GM11168 (cell line): ENCODE measurements around the gene OTOG.

Experiments
- in situ Hi-C: fragments of 300-500 bp; cut with MboI; formaldehyde crosslinking; loops from one replicate; pipeline ENCODE4 v1.12.0; 2022; ENCODE audit warnings: low sequenced_read_pairs; ENCODE audit not compliant: unreplicated experiment

Gene OTOG

GRCh38 chr11:17547051-17547577, at the start of gene OTOG:
Gene OTOG (plus strand): TSS chr11:17547259. CDS start chr11:17547373, 114 bp downstream.
- in situ Hi-C loops: no loop called here

- in situ Hi-C loops: no loop called here
Measured at GRCh38 chr11:17498058-17498457, 49.0 kb upstream of the OTOG start.

GRCh38 chr11:17498475-17498874, 48.6 kb upstream of the OTOG start:
- in situ Hi-C loops: no loop called here

- in situ Hi-C loops: loop anchor here (10.0 to 25.0 kb wide), 2 partner anchors 276 to 688 kb away; no protein-coding TSS in a partner anchor
Measured at GRCh38 chr11:17500673-17501072, 46.4 kb upstream of the OTOG start.

- in situ Hi-C loops: loop anchor here (10.0 to 25.0 kb wide), 2 partner anchors 278 to 690 kb away; no protein-coding TSS in a partner anchor
Measured at GRCh38 chr11:17502630-17503029, 44.4 kb upstream of the OTOG start.

- in situ Hi-C loops: loop anchor here (5.0 to 25.0 kb wide), 3 partner anchors 122 to 692 kb away; no protein-coding TSS in a partner anchor
Measured at GRCh38 chr11:17504330-17505107, 42.5 kb upstream of the OTOG start.

GRCh38 chr11:17505146-17505545, 41.9 kb upstream of the OTOG start:
- in situ Hi-C loops: loop anchor here (5.0 to 25.0 kb wide), 3 partner anchors 123 to 693 kb away; no protein-coding TSS in a partner anchor

GRCh38 chr11:17506314-17506713, 40.7 kb upstream of the OTOG start:
- in situ Hi-C loops: loop anchor here (5.0 to 25.0 kb wide), 3 partner anchors 124 to 694 kb away; no protein-coding TSS in a partner anchor

- in situ Hi-C loops: loop anchor here (5.0 to 25.0 kb wide), 3 partner anchors 125 to 695 kb away; no protein-coding TSS in a partner anchor
Measured at GRCh38 chr11:17506942-17507341, 40.1 kb upstream of the OTOG start.

GRCh38 chr11:17507773-17508172, 39.3 kb upstream of the OTOG start:
- in situ Hi-C loops: loop anchor here (5.0 to 25.0 kb wide), 3 partner anchors 125 to 695 kb away; no protein-coding TSS in a partner anchor

GRCh38 chr11:17508306-17508705, 38.8 kb upstream of the OTOG start:
- in situ Hi-C loops: loop anchor here (5.0 to 25.0 kb wide), 3 partner anchors 126 to 696 kb away; no protein-coding TSS in a partner anchor

- in situ Hi-C loops: loop anchor here (5.0 to 25.0 kb wide), 3 partner anchors 126 to 696 kb away; no protein-coding TSS in a partner anchor
Measured at GRCh38 chr11:17508791-17509190, 38.3 kb upstream of the OTOG start.

GRCh38 chr11:17510507-17511206, 36.4 kb upstream of the OTOG start:
- in situ Hi-C loops: loop anchor here (25.0 kb wide), 1 partner anchor 698 kb away; no protein-coding TSS in a partner anchor

- in situ Hi-C loops: loop anchor here (25.0 kb wide), 1 partner anchor 699 kb away; no protein-coding TSS in a partner anchor
Measured at GRCh38 chr11:17511571-17511970, 35.5 kb upstream of the OTOG start.

GRCh38 chr11:17512101-17512500, 35.0 kb upstream of the OTOG start:
- in situ Hi-C loops: loop anchor here (25.0 kb wide), 1 partner anchor 700 kb away; no protein-coding TSS in a partner anchor

GRCh38 chr11:17513853-17514252, 33.2 kb upstream of the OTOG start:
- in situ Hi-C loops: loop anchor here (25.0 kb wide), 1 partner anchor 702 kb away; no protein-coding TSS in a partner anchor

GRCh38 chr11:17514476-17514875, 32.6 kb upstream of the OTOG start:
- in situ Hi-C loops: loop anchor here (25.0 kb wide), 1 partner anchor 702 kb away; no protein-coding TSS in a partner anchor

GRCh38 chr11:17515443-17516176, 31.4 kb upstream of the OTOG start:
- in situ Hi-C loops: loop anchor here (25.0 kb wide), 1 partner anchor 703 kb away; no protein-coding TSS in a partner anchor

- in situ Hi-C loops: loop anchor here (25.0 kb wide), 1 partner anchor 704 kb away; no protein-coding TSS in a partner anchor
Measured at GRCh38 chr11:17516551-17517150, 30.4 kb upstream of the OTOG start.
